ENCODE data around the gene METTL23.
A peak's percentile ranks its signal among the peaks of the same experiment; 100 is the strongest.

DNA sequence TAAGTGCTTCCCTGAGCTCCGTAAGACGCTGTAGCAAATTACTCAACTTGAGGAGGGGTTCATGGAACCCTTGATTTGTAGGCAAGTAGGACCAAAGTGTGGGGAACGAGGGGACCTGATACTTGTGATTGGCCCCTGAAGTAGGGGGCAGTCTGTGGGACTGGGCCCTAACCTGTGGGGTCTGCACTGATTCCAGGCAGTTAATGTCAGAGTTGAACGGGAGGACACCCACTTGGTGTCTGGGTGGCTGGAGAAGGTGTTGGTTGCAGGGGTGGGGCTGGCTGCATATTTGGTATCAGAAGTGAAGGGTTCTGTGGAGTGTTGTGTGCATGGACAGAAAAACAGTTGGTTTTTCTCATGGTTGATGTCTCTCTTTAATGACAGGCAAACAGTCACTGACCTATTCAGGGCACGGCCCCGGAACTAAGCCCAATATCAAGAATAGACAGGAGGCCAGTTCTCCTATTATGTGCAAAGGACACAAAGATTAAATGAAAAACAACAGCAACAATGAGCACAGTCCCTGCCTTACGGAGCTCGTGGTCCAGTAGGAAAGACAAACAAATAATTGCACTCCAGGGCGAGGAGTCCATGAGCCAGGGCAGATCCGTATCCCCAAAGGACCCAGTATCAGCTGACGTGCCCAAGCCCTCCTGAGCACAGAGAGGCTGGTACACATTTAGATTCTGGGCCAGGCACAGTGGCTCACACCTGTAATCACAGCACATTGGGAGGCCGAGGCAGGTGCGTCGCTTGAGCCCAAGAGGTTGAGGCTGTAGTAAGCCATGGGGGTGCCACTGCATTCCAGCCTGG, 35.1 kb upstream of the METTL23 start:
- TF ChIP-seq, protein P1, sequence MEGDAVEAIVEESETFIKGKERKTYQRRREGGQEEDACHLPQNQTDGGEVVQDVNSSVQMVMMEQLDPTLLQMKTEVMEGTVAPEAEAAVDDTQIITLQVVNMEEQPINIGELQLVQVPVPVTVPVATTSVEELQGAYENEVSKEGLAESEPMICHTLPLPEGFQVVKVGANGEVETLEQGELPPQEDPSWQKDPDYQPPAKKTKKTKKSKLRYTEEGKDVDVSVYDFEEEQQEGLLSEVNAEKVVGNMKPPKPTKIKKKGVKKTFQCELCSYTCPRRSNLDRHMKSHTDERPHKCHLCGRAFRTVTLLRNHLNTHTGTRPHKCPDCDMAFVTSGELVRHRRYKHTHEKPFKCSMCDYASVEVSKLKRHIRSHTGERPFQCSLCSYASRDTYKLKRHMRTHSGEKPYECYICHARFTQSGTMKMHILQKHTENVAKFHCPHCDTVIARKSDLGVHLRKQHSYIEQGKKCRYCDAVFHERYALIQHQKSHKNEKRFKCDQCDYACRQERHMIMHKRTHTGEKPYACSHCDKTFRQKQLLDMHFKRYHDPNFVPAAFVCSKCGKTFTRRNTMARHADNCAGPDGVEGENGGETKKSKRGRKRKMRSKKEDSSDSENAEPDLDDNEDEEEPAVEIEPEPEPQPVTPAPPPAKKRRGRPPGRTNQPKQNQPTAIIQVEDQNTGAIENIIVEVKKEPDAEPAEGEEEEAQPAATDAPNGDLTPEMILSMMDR (IDR thresholded peaks at IDR 0.05) = no peak
- TF ChIP-seq POLR2A (IDR thresholded peaks at IDR 0.05) = peak in 1 of 2 donors; percentile 24

Measured in thyroid gland (tissue), 4 donors.